IgD-negative memory B cell (primary cell): Measurements from ENCODE around the gene ASB4. TPM values are rescaled to one million over a fixed set of nuclear protein-coding genes. Genes with fewer than 3 reads are reported as not detected.
"Not testable (repeated sequence)": the region's sequence is repeated elsewhere in the genome, so short reads cannot be mapped to it uniquely, and the experiment has no call there.

Source experiments
- H3K27ac Mint-ChIP-seq, 3 donors: one replicate each; pipeline ENCODE4 v1.8.0; 2020 to 2022; ENCODE audit warnings: mild to moderate bottlenecking in 3 of 3, mixed read lengths in 3 of 3, moderate library complexity in 1 of 3
- H3K27me3 Mint-ChIP-seq: one replicate; pipeline ENCODE4 v1.8.0; 2021; ENCODE audit warnings: mixed read lengths
- H3K36me3 Mint-ChIP-seq: one replicate; pipeline ENCODE4 v1.8.0; 2020; ENCODE audit warnings: mild to moderate bottlenecking, mixed read lengths
- H3K4me1 Mint-ChIP-seq, 3 donors: one replicate each; pipeline ENCODE4 v1.8.0; 2020 to 2022; ENCODE audit warnings: mixed read lengths in 3 of 3, mild to moderate bottlenecking in 1 of 3
- H3K4me3 Mint-ChIP-seq, 4 donors: one replicate each; pipeline ENCODE4 v1.8.0; 2020 to 2022; ENCODE audit warnings: mild to moderate bottlenecking in 4 of 4, mixed read lengths in 4 of 4, moderate library complexity in 3 of 4
- H3K9me3 Mint-ChIP-seq, 3 donors: one replicate each; pipeline ENCODE4 v1.8.0; 2020 to 2021; ENCODE audit warnings: mixed read lengths in 3 of 3, mild to moderate bottlenecking in 1 of 3
- polyA plus RNA-seq: library from polyadenylated mRNA; unstranded; fragments of 300-500 nt; fragmentation: Illumina TruSeq; gene quantifications from one replicate; pipeline ENCODE4 v1.2.3, GENCODE V29; 2021

Gene ASB4
- polyA plus RNA-seq, 1 donor from 2014 or later = not detected

DNA sequence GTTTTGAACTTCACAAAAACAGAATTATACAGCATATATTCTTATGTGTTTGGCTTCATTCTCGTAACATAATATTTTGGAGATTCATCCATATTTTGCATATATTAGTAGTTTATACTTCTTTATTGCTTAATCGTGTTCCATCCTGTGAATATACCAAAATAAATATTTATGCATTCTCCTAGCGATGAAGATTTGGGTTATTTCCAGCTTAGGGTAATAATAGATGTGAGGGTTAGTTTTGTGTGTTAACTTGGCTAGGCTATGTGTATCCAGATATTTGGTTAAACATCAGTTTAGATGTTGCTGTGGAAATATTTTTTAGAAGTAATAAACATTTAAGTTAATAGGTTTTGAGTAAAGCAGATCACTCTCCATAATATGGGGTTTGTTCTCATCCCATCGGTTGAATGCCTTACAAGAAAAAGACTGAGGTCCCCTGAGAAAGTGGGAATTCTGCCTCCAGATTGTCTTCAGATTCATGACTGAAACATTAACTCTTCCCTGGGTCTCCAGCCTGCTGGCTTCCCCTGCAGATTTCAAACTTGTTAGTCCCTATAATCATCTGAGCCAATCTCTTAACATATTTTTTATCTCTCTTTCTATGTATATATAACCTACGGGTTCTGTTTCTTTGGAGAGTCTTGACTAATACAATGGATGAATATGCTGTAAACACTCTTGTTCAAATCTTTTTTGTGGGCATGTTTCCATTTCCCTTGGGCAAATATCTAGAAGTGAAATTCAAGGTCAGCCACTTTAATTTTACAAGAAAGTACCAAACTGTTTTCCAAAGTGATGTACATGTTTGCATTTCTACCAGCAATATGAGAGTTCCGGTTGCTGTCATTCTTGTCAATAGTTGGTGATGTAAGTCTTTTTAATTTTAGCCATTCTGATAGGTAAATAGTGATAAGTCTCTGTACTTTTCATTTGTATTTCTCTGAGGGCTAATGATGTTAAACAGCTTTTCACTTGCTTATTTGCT lies 61.9 kb downstream of the ASB4 start:
- Mint-ChIP-seq H3K9me3 (no peaks in the 10 kb centered on the region), H3K36me3 (no peaks in the 10 kb centered on the region), H3K4me3 (no peak overlapping the region), H3K4me1 (peaks cover 0 to 16% (median 13%) of the 10 kb centered on the region in 3 donors), H3K27me3 (peaks cover 8% of the 10 kb centered on the region), H3K27ac (no peak overlapping the region)

DNA sequence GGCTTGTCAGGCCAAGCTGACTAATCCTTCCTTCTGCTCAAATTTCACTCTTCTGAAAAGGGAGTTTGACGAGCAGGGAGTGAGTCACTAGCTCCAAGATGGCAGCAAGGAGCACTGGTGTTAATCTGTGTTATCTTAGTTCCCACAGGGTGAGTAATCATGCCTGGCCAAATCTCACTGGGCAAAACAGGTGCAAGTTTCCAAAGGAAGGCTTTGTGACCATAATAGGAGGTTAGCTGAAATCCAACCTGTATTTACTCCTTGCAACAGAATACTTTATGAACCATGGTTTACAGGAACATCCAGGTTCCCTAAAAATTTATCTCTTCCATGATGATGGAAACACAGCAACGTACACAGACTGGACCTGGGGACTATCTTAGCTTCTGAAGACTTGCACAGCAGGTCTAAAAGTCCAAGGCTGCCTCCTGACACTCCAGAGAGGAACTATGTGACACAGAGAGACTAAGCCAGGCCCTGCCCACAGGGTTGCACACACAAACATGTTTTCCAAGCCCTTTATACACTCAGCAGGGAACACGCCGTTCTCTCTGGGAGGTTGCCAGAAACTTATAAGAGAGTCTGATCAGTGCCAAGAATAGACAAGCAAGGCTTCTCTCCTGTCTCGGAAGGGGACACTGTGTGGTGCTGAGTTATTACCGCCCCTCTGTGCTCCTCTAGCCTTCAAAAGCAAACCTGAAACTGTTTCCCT lies 64.2 kb downstream of the ASB4 start:
- H3K9me3 Mint-ChIP-seq = no peaks in the 10 kb centered on the region
- peaks cover 0 to 14% (median 13%) of the 10 kb centered on the region in 3 donors for H3K4me1 Mint-ChIP-seq
- H3K36me3 Mint-ChIP-seq = peaks cover 3% of the 10 kb centered on the region
- peaks cover 14% of the 10 kb centered on the region for H3K27me3 Mint-ChIP-seq
- H3K4me3 Mint-ChIP-seq = no peak overlapping the region
- no peak overlapping the region for H3K27ac Mint-ChIP-seq

DNA sequence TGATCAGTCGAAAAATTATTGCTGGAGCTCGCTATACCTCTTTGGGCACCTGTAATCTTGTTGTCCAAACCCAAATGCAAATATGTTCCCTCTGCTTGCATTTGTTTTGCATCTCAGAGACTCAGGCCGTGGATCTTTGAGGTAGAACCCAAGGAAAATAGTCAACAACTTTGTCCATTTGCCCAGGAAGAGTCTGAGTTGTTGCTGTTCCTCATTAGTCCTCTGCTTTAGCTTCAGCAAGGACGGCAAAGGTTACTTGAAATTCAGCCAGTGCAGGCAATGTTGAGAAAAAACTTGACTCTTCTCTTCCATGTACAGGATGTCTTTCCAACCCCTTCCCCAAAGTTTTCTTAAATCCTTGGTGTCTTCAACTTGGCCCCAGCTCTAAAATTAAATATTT lies 64.8 kb downstream of the ASB4 start:
- peaks cover 3% of the 10 kb centered on the region for H3K36me3 Mint-ChIP-seq
- no peaks in the 10 kb centered on the region for H3K9me3 Mint-ChIP-seq
- H3K4me1 Mint-ChIP-seq = peaks cover 0 to 10% (median 8%) of the 10 kb centered on the region in 3 donors
- peaks cover 14% of the 10 kb centered on the region for H3K27me3 Mint-ChIP-seq
- H3K4me3 Mint-ChIP-seq = peak overlapping the region in 1 of 4 donors; percentile 47
- H3K27ac Mint-ChIP-seq = no peak overlapping the region

DNA sequence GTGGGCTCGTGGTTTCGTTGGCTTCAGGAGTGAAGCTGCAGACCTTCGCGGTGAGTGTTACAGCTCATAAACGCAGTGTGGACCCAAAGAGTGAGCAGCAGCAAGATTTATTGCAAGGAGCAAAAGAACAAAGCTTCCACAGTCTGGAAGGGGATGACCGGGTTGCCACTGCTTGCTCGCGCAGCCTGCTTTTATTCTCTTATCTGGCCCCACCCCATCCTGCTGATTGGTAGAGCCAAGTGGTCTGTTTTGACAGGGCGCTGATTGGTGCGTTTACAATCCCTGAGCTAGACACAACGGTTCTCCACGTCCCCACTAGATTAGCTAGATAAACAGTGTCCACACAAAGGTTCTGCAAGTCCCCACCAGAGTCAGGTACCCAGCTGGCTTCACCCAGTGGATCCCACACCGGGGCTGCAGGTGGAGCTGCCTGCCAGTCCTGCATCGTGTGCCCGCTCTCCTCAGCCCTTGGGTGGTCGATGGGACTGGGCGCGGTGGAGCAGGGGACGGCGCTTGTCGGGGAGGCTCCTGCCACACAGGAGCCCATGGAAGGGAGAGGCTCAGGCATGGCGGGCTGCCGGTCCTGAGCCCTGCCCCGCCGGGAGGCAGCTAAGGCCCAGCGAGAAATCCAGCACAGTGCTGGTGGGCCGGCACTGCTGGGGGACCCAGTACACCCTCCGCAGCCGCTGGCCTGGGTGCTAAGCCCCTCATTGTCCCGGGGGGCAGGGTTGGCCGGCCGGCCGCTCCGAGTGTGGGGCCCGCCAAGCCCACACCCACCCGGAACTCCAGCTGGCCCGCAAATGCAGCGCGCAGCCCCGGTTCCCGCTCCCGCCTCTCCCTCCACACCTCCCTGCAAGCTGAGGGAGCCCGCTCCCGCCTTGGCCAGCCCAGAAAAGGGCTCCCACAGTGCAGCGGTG lies 66.5 kb downstream of the ASB4 start:
- H3K4me1 Mint-ChIP-seq = peaks cover 4 to 12% (median 4%) of the 10 kb centered on the region in 3 donors
- H3K4me3 Mint-ChIP-seq = not testable (repeated sequence)

DNA sequence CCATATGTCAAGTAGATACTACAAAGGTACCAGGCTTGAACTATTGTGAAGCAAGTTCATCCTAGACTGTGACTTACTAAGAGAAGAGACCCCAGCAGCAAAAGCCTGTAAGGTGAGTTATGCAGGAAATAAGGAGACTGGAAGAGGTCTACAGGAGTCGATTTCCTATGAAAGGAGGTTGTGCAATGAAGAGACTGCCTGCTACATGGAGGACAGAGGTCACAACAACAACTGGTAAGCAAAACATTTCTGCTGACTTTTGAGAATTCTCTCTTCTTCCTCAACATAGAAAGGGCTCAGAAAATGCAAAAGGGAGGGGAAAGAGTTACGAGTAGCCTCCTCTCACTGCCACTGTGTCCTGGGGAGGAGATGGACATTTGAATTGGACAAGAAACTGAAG lies 68.2 kb downstream of the ASB4 start:
- Mint-ChIP-seq H3K9me3 (no peaks in the 10 kb centered on the region), H3K4me3 (no peak overlapping the region), H3K27me3 (peaks cover 14% of the 10 kb centered on the region), H3K36me3 (peaks cover 3% of the 10 kb centered on the region), H3K27ac (no peak overlapping the region), H3K4me1 (peaks cover 4 to 12% (median 4%) of the 10 kb centered on the region in 3 donors)

More for the DNA sequence above, 66.5 kb downstream of the ASB4 start:
- peaks cover 14% of the 10 kb centered on the region for H3K27me3 Mint-ChIP-seq
- H3K27ac Mint-ChIP-seq, H3K9me3 Mint-ChIP-seq, H3K36me3 Mint-ChIP-seq: not testable (repeated sequence)

DNA sequence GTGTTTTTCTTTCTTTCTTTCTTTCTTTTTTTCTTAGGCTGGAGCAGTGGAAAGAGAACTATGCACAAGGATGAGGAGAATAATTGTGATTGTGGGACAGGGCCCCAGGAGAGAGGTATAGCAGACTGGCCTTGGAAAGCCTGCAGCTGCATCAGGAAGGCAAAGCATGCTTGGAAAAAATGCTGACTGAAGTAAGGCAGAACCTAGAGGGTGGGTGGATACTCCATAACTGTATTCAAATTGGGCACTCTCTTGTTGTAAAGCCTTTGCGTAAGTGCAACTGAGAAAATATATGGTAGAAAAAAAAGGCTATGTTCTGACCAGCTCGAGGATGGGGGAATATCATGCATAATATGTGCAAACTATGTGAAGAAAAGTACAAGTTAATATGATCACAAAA lies 71.0 kb downstream of the ASB4 start:
- H3K9me3 Mint-ChIP-seq = no peaks in the 10 kb centered on the region
- H3K27me3 Mint-ChIP-seq = peaks cover 11% of the 10 kb centered on the region
- H3K4me1 Mint-ChIP-seq = peaks cover 0 to 4% (median 2%) of the 10 kb centered on the region in 3 donors
- no peak overlapping the region for H3K4me3 Mint-ChIP-seq
- peaks cover 4% of the 10 kb centered on the region for H3K36me3 Mint-ChIP-seq
- no peak overlapping the region for H3K27ac Mint-ChIP-seq

DNA sequence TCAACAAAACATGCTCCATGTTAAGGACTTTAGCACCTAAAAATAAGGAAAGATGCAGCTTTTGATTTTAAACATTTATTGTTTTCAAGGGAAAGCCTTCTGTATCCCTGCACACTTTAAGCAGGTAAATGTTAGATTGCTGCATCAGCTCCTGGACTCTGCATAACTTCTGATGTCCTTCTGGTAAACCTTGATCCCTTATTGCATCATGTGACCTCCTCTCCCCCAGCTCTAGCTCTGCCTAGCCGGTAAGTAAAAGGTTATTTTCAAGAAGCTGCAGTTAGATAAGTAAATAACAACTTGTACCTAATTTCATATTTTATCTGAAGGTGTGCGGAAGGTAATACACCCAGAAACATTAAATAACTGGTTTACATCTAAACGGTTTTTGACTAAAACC lies 73.1 kb downstream of the ASB4 start:
- H3K9me3 Mint-ChIP-seq = no peaks in the 10 kb centered on the region
- no peak overlapping the region for H3K4me3 Mint-ChIP-seq
- H3K4me1 Mint-ChIP-seq = peaks cover 0 to 4% (median 4%) of the 10 kb centered on the region in 3 donors
- peaks cover 2% of the 10 kb centered on the region for H3K36me3 Mint-ChIP-seq
- H3K27ac Mint-ChIP-seq = no peak overlapping the region
- H3K27me3 Mint-ChIP-seq = peaks cover 7% of the 10 kb centered on the region

DNA sequence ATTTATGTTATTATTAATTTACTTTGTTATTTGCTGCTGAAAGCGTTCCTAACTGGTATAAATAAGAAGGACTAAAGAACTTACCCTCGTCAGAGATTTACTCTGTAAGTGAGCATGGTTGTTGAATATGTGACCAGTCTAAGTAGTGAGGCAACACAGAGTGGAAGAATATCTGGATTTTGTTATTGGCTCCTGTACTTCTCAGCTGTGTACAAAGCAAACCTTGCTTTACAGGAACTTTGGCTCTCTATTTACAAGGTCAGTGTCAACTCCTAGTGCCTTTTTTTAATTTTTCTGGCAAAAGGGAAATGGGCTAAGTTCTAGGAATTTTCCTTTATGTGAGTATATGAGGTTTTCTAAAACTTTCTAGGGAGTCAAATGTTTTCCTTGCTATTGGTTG lies 74.9 kb downstream of the ASB4 start:
- Mint-ChIP-seq H3K27me3 (no peaks in the 10 kb centered on the region), H3K9me3 (no peaks in the 10 kb centered on the region), H3K27ac (no peak overlapping the region), H3K36me3 (peaks cover 2% of the 10 kb centered on the region), H3K4me1 (peaks cover 0 to 4% (median 4%) of the 10 kb centered on the region in 3 donors), H3K4me3 (no peak overlapping the region)

DNA sequence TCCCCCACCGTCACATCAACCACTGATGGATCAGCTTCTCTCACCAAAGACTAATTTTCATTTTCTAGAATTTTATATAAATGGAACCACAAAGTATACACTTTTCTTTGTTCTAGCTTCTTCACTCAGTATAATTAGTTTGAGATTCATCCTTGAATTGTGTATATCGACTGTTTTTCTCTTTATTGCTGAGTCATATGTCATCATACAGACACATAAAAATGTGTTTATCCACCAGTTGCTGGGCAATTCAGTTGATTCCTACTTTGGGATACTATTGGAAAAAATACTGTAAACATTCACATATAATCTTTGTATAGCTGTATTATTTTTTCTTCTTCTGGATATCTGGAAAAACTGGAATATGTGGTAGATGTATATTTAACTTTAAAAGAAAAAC lies 84.0 kb downstream of the ASB4 start:
- no peak overlapping the region for H3K4me3 Mint-ChIP-seq
- peaks cover 6% of the 10 kb centered on the region for H3K27me3 Mint-ChIP-seq
- no peaks in the 10 kb centered on the region for H3K36me3 Mint-ChIP-seq
- peaks cover 0 to 3% (median 2%) of the 10 kb centered on the region in 3 donors for H3K9me3 Mint-ChIP-seq
- H3K4me1 Mint-ChIP-seq = no peaks in the 10 kb centered on the region
- H3K27ac Mint-ChIP-seq = no peak overlapping the region

DNA sequence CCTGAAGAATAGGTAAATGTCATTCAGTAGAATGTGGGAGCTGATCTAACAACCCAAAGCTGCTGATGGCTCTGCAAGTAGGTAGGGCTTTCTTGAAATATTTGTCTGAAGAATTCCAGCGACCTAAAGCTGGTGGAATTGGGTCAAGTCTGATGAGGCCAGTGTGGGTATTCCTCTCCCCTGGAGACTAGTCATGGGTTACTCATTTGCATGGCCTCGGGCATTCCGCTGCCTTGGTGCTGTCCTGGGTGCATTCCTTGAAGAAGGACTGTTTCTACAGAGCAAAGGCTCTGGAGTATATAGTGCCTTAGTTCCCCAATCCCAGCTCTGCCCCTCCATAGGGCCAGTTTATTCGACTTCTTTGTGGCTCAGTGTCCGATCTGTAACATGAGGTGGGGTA lies 91.4 kb downstream of the ASB4 start:
- H3K27me3 Mint-ChIP-seq = no peaks in the 10 kb centered on the region
- H3K27ac Mint-ChIP-seq = no peak overlapping the region
- H3K4me1 Mint-ChIP-seq = no peaks in the 10 kb centered on the region
- H3K4me3 Mint-ChIP-seq = no peak overlapping the region
- peaks cover 2% of the 10 kb centered on the region for H3K36me3 Mint-ChIP-seq
- H3K9me3 Mint-ChIP-seq = peaks cover 0 to 2% (median 0%) of the 10 kb centered on the region in 3 donors

DNA sequence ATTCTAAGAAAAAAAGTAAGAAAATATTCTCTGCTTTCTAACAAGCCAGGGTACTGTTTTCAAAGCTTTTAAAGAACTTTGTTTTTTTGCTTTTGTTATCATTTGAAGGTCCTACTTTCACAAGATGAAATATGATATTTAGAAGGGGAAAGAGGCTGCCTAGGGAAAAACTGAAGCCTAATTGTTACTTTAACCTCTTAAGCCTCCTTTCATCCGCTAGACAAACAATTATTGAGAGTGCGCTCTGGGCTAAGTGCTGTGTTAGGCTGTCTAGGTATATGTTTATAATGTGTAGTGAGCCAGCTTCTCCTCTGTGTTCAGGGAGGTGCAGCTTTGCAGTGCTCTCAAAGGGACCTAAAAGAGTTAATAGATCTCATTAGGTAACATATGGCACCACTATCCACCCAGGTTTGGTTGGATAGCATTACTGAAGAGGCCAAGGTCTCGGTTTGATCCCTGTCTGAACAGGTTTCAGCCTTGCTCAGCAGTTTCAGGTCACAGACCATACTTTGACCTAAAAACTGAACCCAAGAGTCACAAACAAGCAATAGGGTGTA lies 92.6 kb downstream of the ASB4 start:
- Mint-ChIP-seq H3K4me1 (no peaks in the 10 kb centered on the region), H3K9me3 (no peaks in the 10 kb centered on the region), H3K4me3 (no peak overlapping the region), H3K27ac (no peak overlapping the region), H3K27me3 (no peaks in the 10 kb centered on the region), H3K36me3 (peaks cover 2% of the 10 kb centered on the region)

DNA sequence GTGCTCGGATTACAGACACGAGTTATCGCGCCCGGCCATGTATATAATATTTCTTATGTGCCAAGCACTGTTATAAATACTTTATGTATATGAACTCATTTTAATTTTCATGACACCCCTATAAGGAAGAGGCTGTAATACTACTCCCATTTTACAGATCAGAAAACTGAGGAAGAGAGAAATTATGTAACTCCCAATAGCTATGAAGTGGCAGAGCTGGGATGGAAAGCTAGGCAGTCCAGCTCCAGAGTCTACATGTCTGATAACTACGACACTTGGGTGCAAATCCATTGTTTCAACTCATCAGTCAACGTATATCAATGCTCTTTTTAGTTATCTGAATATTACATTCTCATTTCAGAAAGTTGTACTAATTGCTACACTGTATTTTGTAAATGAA lies 93.6 kb downstream of the ASB4 start:
- no peak overlapping the region for H3K4me3 Mint-ChIP-seq
- no peaks in the 10 kb centered on the region for H3K27me3 Mint-ChIP-seq
- H3K36me3 Mint-ChIP-seq = peaks cover 2% of the 10 kb centered on the region

DNA sequence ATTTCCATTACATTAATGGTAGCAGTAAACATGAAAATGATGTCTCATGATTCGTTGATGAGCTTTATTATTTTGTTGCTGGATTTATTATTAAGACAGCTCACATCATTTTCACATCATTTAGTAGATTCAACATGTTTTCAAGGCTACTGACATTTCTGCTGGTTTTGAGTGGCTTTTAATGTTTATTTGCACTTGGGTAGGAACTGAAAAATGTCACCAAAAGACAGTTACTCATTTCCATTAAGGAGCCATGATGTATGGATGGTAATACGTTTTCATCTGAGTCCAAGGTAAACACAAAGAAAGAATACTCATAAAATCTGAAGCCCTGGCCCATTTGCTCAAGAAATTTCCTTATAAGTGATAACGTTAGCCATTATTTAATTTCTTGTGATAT lies 95.7 kb downstream of the ASB4 start:
- Mint-ChIP-seq H3K9me3 (peaks cover 0 to 2% (median 0%) of the 10 kb centered on the region in 3 donors), H3K4me3 (no peak overlapping the region), H3K27ac (no peak overlapping the region), H3K27me3 (no peaks in the 10 kb centered on the region), H3K36me3 (peaks cover 1% of the 10 kb centered on the region), H3K4me1 (no peaks in the 10 kb centered on the region)

More for the DNA sequence above, 93.6 kb downstream of the ASB4 start:
- Mint-ChIP-seq H3K27ac (no peak overlapping the region), H3K9me3 (peaks cover 0 to 2% (median 0%) of the 10 kb centered on the region in 3 donors), H3K4me1 (no peaks in the 10 kb centered on the region)

DNA sequence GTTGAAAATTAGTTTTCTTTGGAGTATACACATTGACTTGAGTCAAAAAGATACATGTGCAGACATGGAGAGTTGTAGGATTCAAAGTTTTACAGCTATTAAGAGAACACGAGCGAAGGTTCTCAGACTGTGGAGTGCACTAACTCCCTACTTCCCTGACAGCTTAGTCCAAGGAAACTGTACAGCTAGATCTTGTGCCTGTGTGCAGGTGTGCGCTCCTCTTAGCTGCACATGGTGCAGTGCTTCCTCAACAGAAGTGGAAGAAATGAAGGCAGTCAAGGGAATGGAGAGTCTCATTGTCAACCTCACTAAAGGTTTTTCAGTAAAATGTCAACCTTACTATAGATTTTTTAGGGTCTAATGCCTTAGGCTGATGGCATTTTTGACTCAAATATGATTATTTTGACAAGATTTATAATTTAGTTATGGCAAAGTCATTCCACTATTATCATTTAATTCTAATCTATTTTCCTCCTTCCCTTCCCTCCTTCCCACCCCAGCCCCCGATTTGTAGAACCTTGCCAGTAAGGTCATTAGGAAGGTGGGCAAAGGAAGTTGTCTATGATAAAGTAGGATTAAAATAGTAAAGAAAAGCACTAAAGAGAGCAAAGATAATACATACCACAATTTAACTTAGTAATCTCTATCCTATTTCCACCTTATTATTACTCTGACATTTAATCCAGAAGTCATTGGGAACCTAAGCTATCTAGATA lies 97.0 kb downstream of the ASB4 start:
- H3K36me3 Mint-ChIP-seq = no peaks in the 10 kb centered on the region
- H3K4me1 Mint-ChIP-seq = no peaks in the 10 kb centered on the region
- H3K9me3 Mint-ChIP-seq = peaks cover 0 to 2% (median 0%) of the 10 kb centered on the region in 3 donors
- H3K27ac Mint-ChIP-seq = no peak overlapping the region
- H3K27me3 Mint-ChIP-seq = no peaks in the 10 kb centered on the region
- H3K4me3 Mint-ChIP-seq = no peak overlapping the region
